T-helper 17 cell (primary cell): ENCODE data around the gene C13orf46. TPM values are rescaled to one million over a fixed set of nuclear protein-coding genes. Genes with fewer than 3 reads are reported as not detected.
A peak's percentile ranks its signal among the peaks of the same experiment; 100 is the strongest.

Experiments used
- ATAC-seq: fragments of 150-1000 bp; cut with Tn5 transposase; 2 replicates; pipeline ENCODE4 v1.10.0; 2021; ENCODE audit warnings: mild to moderate bottlenecking, moderate library complexity
- DNase-seq, 3 donors: peaks; one replicate each; pipeline versions ENCODE4 v3.0.0 to v3.0.0-alpha.2; 2020 to 2021
- H3K9me3 ChIP-seq: one replicate; pipeline ENCODE4 v1.7.0; 2013; ENCODE audit warnings: low read length, mild to moderate bottlenecking; ENCODE audit not compliant: control insufficient read depth, poor library complexity, severe bottlenecking
- H3K27ac Mint-ChIP-seq: one replicate; pipeline ENCODE4 v1.8.0; 2022; ENCODE audit warnings: mild to moderate bottlenecking, moderate library complexity, mixed read lengths
- H3K27me3 Mint-ChIP-seq: one replicate; pipeline ENCODE4 v1.8.0; 2022; ENCODE audit warnings: mixed read lengths
- H3K36me3 Mint-ChIP-seq: one replicate; pipeline ENCODE4 v1.8.0; 2022; ENCODE audit warnings: low read depth, mixed read lengths
- H3K4me1 Mint-ChIP-seq: one replicate; pipeline ENCODE4 v1.8.0; 2022; ENCODE audit warnings: mild to moderate bottlenecking, mixed read lengths
- H3K4me3 Mint-ChIP-seq: one replicate; pipeline ENCODE4 v1.8.0; 2022; ENCODE audit warnings: mild to moderate bottlenecking, moderate library complexity, mixed read lengths
- total RNA-seq, 4 donors: library from RNA in 2 of 4; stranded (reverse) in 2 of 4; gene quantifications; one replicate each; pipeline ENCODE4 v1.2.3 and lab custom pipeline; 2022 to 2026

Gene C13orf46
- total RNA-seq, 2 donors from 2014 or later, result 18.6 to 22.6 TPM

GRCh38 chr13:114015111-114015968, 41.5 kb upstream of the C13orf46 start:
- H3K36me3 Mint-ChIP-seq, result peaks cover 3% of the 10 kb centered on the region
- no peaks in the 10 kb centered on the region for H3K27me3 Mint-ChIP-seq
- peaks cover 7% of the 10 kb centered on the region for H3K4me1 Mint-ChIP-seq
- no peak overlapping the region for H3K27ac Mint-ChIP-seq
- no peak for DNase-seq
- peak overlapping the region; percentile 55 for H3K4me3 Mint-ChIP-seq
- no peak for ATAC-seq
- no peaks in the 10 kb centered on the region for H3K9me3 ChIP-seq

- Mint-ChIP-seq H3K27ac (no peak overlapping the region), H3K36me3 (peaks cover 3% of the 10 kb centered on the region), H3K27me3 (no peaks in the 10 kb centered on the region), H3K4me3 (no peak overlapping the region), H3K4me1 (peaks cover 8% of the 10 kb centered on the region)
- no peak for DNase-seq
- ATAC-seq, result no peak
- no peaks in the 10 kb centered on the region for H3K9me3 ChIP-seq
Measured at GRCh38 chr13:114013952-114014629, 40.2 kb upstream of the C13orf46 start.

- H3K4me3 Mint-ChIP-seq, result no peak overlapping the region
- H3K9me3 ChIP-seq, result no peaks in the 10 kb centered on the region
- H3K27me3 Mint-ChIP-seq, result no peaks in the 10 kb centered on the region
- peaks cover 8% of the 10 kb centered on the region for H3K4me1 Mint-ChIP-seq
- no peak for ATAC-seq
- H3K36me3 Mint-ChIP-seq, result peaks cover 3% of the 10 kb centered on the region
- no peak overlapping the region for H3K27ac Mint-ChIP-seq
- no peak for DNase-seq
Measured at GRCh38 chr13:114013336-114013735, 39.5 kb upstream of the C13orf46 start.

GRCh38 chr13:114012921-114013320, 39.0 kb upstream of the C13orf46 start:
- no peak for DNase-seq
- peaks cover 8% of the 10 kb centered on the region for H3K4me1 Mint-ChIP-seq
- no peak overlapping the region for H3K27ac Mint-ChIP-seq
- ATAC-seq, result no peak
- H3K36me3 Mint-ChIP-seq, result peaks cover 3% of the 10 kb centered on the region
- no peak overlapping the region for H3K4me3 Mint-ChIP-seq
- H3K9me3 ChIP-seq, result no peaks in the 10 kb centered on the region
- no peaks in the 10 kb centered on the region for H3K27me3 Mint-ChIP-seq

GRCh38 chr13:114012141-114012540, 38.3 kb upstream of the C13orf46 start:
- H3K27ac Mint-ChIP-seq, result no peak overlapping the region
- no peaks in the 10 kb centered on the region for H3K27me3 Mint-ChIP-seq
- H3K9me3 ChIP-seq, result no peaks in the 10 kb centered on the region
- ATAC-seq, result peak; percentile 8
- no peak overlapping the region for H3K4me3 Mint-ChIP-seq
- peaks cover 3% of the 10 kb centered on the region for H3K36me3 Mint-ChIP-seq
- H3K4me1 Mint-ChIP-seq, result peaks cover 8% of the 10 kb centered on the region
- DNase-seq, result no peak

- Mint-ChIP-seq H3K27me3 (no peaks in the 10 kb centered on the region), H3K4me1 (peaks cover 5% of the 10 kb centered on the region), H3K27ac (peak overlapping the region; percentile 72), H3K4me3 (peak overlapping the region; percentile 10), H3K36me3 (peaks cover 3% of the 10 kb centered on the region)
- ATAC-seq (peak; percentile 17), DNase-seq (no peak)
- no peaks in the 10 kb centered on the region for H3K9me3 ChIP-seq
Measured at GRCh38 chr13:114011226-114011625, 37.4 kb upstream of the C13orf46 start.

- Mint-ChIP-seq H3K27ac (peak overlapping the region; percentile 72), H3K4me3 (peak overlapping the region; percentile 10), H3K4me1 (peaks cover 5% of the 10 kb centered on the region), H3K36me3 (peaks cover 3% of the 10 kb centered on the region), H3K27me3 (no peaks in the 10 kb centered on the region)
- no peaks in the 10 kb centered on the region for H3K9me3 ChIP-seq
- ATAC-seq (peak; percentile 54), DNase-seq (no peak)
Measured at GRCh38 chr13:114010401-114011101, 36.7 kb upstream of the C13orf46 start.

GRCh38 chr13:114009590-114010400, 35.9 kb upstream of the C13orf46 start:
- H3K9me3 ChIP-seq, result no peaks in the 10 kb centered on the region
- H3K4me3 Mint-ChIP-seq, result no peak overlapping the region
- H3K36me3 Mint-ChIP-seq, result peaks cover 3% of the 10 kb centered on the region
- no peak overlapping the region for H3K27ac Mint-ChIP-seq
- no peak for ATAC-seq
- no peak for DNase-seq
- H3K27me3 Mint-ChIP-seq, result no peaks in the 10 kb centered on the region
- peaks cover 6% of the 10 kb centered on the region for H3K4me1 Mint-ChIP-seq

- Mint-ChIP-seq H3K36me3 (peaks cover 3% of the 10 kb centered on the region), H3K27ac (no peak overlapping the region), H3K4me3 (no peak overlapping the region), H3K27me3 (no peaks in the 10 kb centered on the region), H3K4me1 (peaks cover 10% of the 10 kb centered on the region)
- H3K9me3 ChIP-seq, result no peaks in the 10 kb centered on the region
- no peak for DNase-seq
- no peak for ATAC-seq
Measured at GRCh38 chr13:114008964-114009589, 35.2 kb upstream of the C13orf46 start.

- H3K9me3 ChIP-seq, result no peaks in the 10 kb centered on the region
- no peak for ATAC-seq
- Mint-ChIP-seq H3K36me3 (peaks cover 3% of the 10 kb centered on the region), H3K4me1 (peaks cover 11% of the 10 kb centered on the region), H3K27me3 (no peaks in the 10 kb centered on the region), H3K4me3 (no peak overlapping the region), H3K27ac (no peak overlapping the region)
- no peak for DNase-seq
Measured at GRCh38 chr13:114007566-114007965, 33.7 kb upstream of the C13orf46 start.

GRCh38 chr13:114005206-114005724, 31.4 kb upstream of the C13orf46 start:
- DNase-seq (no peak), ATAC-seq (no peak)
- no peaks in the 10 kb centered on the region for H3K9me3 ChIP-seq
- H3K4me1 Mint-ChIP-seq, result peaks cover 9% of the 10 kb centered on the region
- no peak overlapping the region for H3K4me3 Mint-ChIP-seq
- peak overlapping the region; percentile 57 for H3K27ac Mint-ChIP-seq
- H3K36me3 Mint-ChIP-seq, result no peaks in the 10 kb centered on the region
- no peaks in the 10 kb centered on the region for H3K27me3 Mint-ChIP-seq
